Measurements from ENCODE around the gene KBTBD4. TPM values are rescaled to one million over a fixed set of nuclear protein-coding genes. Genes with fewer than 3 reads are reported as not detected.
"Not testable (repeated sequence)": the region's sequence is repeated elsewhere in the genome, so short reads cannot be mapped to it uniquely, and the experiment has no call there.

KBTBD4 gene
- total RNA-seq, 1 donor from 2014 or later = 24.8 TPM

DNA sequence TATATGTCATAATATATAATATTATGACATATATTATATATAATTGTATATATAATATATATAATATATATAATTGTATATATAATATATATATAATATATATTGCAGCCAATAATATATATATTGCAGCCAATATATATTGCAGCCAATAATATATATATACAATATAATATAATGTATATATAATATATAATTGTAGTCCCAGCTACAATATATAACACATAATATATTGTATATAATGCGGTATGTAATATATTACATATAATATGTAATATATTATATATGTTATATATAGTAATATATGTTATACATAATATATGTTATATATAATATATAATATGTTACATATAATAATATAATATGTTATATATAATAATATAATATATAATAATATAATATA lies 20.1 kb downstream of the KBTBD4 start:
- DNase-seq = no peak

DNA sequence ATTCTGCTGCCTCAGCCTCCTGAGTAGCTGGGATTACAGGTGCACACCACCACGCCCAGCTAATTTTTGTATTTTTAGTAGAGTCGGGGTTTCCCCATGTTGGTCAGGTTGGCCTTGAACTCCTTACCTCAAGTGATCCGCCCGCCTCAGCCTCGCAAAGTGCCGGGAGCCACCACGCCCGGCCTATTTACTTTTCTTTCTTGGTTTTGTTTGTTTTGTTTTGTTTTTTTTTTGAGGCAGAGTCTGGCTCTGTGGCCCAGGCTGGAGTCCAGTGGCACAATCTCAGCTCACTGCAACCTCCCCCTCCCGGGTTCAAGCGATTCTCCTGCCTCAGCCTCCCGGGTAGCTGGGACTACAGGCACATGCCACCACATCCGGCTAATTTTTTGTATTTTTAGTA lies 21.8 kb downstream of the KBTBD4 start:
- DNase-seq = not testable (repeated sequence)

DNA sequence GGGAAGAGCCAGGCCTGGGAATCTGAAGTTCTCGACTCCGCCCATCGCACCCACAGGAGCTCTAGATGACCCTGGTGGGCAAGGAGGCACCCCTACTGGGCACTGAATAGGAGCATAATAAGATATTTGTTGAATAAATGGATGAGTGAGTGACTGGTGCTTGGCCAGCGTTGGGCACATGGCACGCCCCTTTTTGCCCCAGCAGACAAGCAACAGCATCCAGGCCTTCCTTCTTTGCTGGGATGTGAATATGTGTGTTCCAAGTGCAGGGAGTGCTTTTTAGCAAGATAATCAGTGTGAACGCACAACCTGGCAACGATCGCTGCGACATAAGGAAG lies 25.4 kb downstream of the KBTBD4 start:
- DNase-seq = no peak

- peak; percentile 97 for DNase-seq
These were observed 26.0 kb downstream of the KBTBD4 start, which contains the start of gene CELF1 for GRCh38 chr11:47552566-47553405. TSS of gene CELF1 (minus strand) at chr11:47553132. CDS start at chr11:47499523, 53,609 bp downstream.

GRCh38 chr11:47552056-47552565 lies 26.7 kb downstream of the KBTBD4 start:
- DNase-seq = peak; percentile 43

DNA sequence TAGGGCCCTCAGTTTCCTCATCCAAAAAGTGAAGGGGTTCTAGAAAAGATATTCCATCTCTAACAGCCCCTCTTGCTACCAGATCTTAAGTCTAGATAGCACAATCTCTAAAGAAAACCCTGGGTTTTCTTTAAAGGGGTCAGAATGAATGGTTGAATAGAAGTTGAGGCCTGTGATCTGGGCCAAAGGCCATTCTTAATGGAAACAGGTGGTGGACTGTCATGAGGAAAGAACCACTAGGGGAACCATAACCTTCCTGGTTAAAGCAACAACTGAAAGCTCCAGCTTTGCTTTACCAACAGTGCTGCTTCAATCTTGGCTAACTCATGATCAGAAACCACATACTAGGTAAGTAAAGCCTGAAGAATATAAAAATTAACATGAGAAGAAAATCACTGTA lies 27.7 kb downstream of the KBTBD4 start:
- DNase-seq = peak; percentile 32

GRCh38 chr11:47550288-47551047 lies 28.3 kb downstream of the KBTBD4 start:
- DNase-seq = no peak

DNA sequence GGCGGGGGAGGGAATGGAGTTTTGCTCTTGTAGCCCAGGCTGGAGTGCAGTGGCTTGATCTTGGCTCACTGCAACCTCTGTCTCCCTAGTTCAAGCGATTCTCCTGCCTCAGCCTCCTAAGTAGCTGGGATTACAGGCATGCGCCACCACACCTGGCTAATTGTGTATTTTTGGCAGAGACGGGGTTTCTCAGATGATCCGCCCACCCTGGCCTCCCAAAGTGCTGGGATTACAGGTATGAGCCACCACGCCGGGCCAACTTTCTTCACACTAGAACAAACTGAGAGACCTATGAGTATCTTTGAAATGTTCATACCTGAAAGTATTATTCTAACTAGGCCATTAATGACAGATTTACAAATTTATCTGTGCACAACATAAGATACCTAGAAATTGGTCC lies 32.5 kb downstream of the KBTBD4 start:
- DNase-seq = not testable (repeated sequence)

DNA sequence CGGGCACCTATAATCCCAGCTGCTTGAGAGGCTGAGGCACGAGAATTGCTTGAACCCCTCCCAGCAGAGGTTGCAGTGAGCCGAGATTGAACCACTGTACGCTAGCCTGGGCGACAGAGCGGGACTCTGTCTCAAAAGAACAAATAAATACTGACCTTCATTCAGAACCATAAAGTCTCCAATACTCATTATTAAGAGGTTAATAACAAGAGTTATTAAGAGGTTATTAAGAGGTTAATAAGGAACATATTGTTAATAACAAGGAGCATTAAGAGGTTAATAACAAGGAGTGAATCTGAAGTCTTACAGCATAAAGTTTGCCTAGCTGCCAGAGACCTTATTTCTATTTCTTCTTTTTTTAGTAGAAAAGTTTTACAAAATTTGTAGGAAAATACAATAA lies 33.5 kb downstream of the KBTBD4 start:
- DNase-seq = no peak

GRCh38 chr11:47541070-47541469 lies 37.7 kb downstream of the KBTBD4 start:
- no peak for DNase-seq

DNA sequence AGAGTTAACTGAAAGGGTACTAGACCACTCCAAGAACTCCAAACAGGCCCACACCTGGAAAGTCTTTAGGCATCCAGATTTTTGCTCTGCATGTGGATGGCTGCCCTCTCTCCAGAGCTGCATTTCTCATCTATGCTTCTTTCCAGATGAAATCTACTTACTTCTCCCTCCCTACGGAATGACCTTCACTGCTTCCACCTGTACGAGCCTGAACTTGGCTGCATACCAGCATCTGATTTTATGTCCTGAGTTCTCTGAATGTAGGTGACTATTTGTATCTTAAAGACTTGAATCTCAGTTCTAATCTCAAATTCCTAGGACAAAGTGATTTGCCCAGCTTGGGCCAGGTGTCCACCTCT lies 39.1 kb downstream of the KBTBD4 start:
- DNase-seq = no peak

- DNase-seq = peak; percentile 20
These were observed 39.8 kb downstream of the KBTBD4 start for GRCh38 chr11:47538741-47539565.

- DNase-seq = peak; percentile 28
These were observed 41.9 kb downstream of the KBTBD4 start for GRCh38 chr11:47536915-47537314.

GRCh38 chr11:47534704-47535251 lies 44.0 kb downstream of the KBTBD4 start:
- no peak for DNase-seq

DNA sequence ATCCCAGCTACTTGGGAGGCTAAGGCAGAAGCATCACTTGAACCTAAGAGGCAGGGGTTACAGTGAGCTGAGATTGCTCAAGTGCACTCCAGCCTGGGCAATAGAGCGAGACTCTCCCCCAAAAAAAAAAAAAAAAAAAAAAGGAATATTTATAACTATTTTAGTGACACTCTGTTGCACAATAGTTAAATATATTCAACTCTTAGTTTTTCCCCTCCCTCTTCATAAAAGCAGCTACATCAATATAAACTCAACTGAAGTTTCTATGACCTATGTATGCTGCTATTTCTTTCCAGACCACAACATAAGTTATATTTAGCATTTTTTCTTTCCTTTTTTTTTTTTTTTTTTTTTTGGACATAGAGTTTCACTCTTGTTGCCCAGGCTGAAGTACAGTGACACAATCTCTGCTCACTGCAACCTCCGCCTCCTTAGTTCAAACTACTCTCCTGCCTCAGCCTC lies 45.0 kb downstream of the KBTBD4 start:
- no peak for DNase-seq

- DNase-seq = peak; percentile 22
These were observed 46.1 kb downstream of the KBTBD4 start for GRCh38 chr11:47532597-47533213.

- DNase-seq = no peak
These were observed 47.1 kb downstream of the KBTBD4 start for GRCh38 chr11:47531666-47532065.

GRCh38 chr11:47530721-47531120 lies 48.0 kb downstream of the KBTBD4 start:
- DNase-seq = not testable (repeated sequence)

- DNase-seq = no peak
These were observed 48.8 kb downstream of the KBTBD4 start for GRCh38 chr11:47529951-47530350.

- DNase-seq = no peak
These were observed 51.6 kb downstream of the KBTBD4 start for GRCh38 chr11:47527186-47527585.

GRCh38 chr11:47526032-47526431 lies 52.7 kb downstream of the KBTBD4 start:
- DNase-seq = not testable (repeated sequence)
